Sigmoid colon (tissue), 4 donors: ENCODE results near the gene CFAP410.

ENCODE experiments used
- EP300 ChIP-seq, 4 donors: sonication (generic); formaldehyde crosslinking; IDR thresholded peaks; one replicate each; pipeline ENCODE4 v1.6.1; 2017; ENCODE audit warnings: antibody characterized with exemption in 4 of 4
- POLR2A ChIP-seq, 2 donors: fragments of 450-650 bp; IDR thresholded peaks; one replicate each; pipeline ENCODE4 v1.6.1; 2016; ENCODE audit warnings: antibody characterized with exemption in 2 of 2, mild to moderate bottlenecking in 2 of 2, moderate library complexity in 2 of 2
- POLR2AphosphoS5 ChIP-seq, 4 donors: sonication (generic); formaldehyde crosslinking; IDR thresholded peaks; one replicate each; pipeline ENCODE4 v1.6.1; 2017; ENCODE audit warnings: antibody characterized with exemption in 4 of 4
- TF ChIP-seq, protein P1 (sequence below), 4 experiments: fragments of 450-650 bp in 3 of 4; fragments of 200-600 bp in 1 of 4; IDR thresholded peaks; one replicate each; pipeline ENCODE4 v1.5.1; 2016 to 2019; ENCODE audit warnings: antibody characterized with exemption in 4 of 4, mild to moderate bottlenecking in 3 of 4, moderate library complexity in 2 of 4

DNA sequence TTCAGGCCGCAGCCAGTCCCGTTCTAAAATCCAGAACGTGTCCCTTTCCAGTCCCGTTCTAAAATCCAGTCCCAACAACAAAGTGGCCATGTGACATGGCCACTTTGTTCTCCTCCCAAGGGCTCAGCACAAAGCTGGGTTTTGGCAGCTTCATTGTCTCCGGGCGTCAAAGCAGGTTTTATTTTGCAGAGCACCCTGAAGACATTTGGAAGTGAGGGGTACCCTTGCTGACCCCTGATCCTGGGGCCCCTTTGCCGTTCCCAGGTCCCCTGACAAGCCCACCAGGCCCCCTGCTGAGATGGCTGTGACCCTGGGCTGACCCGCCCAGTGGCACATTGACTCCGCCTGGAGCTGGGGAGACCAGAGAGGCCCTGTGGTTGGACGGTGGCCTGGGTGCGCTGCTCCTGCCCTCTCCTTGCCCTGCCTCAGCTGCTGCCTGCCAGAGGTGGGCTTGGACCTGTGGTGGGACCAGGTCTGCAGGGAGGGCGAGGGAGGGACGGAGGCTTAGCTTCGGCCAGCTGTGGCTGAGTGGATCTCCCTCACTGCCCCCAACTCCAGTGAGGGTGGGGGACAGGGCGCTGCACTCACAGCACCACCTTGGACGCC is 35.1 kb downstream of the CFAP410 start:
- TF ChIP-seq, protein P1, sequence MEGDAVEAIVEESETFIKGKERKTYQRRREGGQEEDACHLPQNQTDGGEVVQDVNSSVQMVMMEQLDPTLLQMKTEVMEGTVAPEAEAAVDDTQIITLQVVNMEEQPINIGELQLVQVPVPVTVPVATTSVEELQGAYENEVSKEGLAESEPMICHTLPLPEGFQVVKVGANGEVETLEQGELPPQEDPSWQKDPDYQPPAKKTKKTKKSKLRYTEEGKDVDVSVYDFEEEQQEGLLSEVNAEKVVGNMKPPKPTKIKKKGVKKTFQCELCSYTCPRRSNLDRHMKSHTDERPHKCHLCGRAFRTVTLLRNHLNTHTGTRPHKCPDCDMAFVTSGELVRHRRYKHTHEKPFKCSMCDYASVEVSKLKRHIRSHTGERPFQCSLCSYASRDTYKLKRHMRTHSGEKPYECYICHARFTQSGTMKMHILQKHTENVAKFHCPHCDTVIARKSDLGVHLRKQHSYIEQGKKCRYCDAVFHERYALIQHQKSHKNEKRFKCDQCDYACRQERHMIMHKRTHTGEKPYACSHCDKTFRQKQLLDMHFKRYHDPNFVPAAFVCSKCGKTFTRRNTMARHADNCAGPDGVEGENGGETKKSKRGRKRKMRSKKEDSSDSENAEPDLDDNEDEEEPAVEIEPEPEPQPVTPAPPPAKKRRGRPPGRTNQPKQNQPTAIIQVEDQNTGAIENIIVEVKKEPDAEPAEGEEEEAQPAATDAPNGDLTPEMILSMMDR (IDR thresholded peaks at IDR 0.05), result no peak
- TF ChIP-seq EP300 (IDR thresholded peaks at IDR 0.05) (no peak), POLR2A (IDR thresholded peaks at IDR 0.05) (no peak), POLR2AphosphoS5 (IDR thresholded peaks at IDR 0.05) (no peak)
